VCaP (cell line): Measurements from ENCODE around the gene BCAS3.

Experiments
- H3K27ac ChIP-seq: fragments of 450-650 bp; 2 replicates; pipeline ENCODE4 v1.5.1; 2017
- TF ChIP-seq, protein P1 (sequence below): fragments of 450-650 bp; conservative IDR thresholded peaks from 2 replicates; pipeline ENCODE4 v1.5.1; 2017; ENCODE audit warnings: mild to moderate bottlenecking, moderate library complexity

BCAS3 gene

DNA sequence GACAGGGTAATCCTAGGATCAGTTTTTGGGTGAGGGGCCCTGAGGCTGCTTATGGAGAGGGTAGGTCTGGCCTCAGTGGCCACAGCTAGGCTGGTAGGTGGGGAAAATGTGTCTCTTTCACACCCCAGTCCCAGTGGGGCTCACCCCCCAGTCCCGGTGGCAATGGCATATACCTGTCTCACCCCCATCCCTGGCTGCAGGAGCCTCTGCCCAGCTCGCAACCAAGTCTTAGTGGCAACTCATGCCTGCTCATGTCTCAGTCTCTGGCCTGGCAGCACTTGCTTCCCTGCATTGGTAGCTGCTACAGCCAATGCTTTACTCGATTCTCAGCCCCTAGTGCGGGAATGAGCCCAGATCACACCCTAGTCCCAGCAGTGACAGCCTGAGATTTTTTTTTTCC is 221.5 kb downstream of the BCAS3 start:
- TF ChIP-seq, protein P1, sequence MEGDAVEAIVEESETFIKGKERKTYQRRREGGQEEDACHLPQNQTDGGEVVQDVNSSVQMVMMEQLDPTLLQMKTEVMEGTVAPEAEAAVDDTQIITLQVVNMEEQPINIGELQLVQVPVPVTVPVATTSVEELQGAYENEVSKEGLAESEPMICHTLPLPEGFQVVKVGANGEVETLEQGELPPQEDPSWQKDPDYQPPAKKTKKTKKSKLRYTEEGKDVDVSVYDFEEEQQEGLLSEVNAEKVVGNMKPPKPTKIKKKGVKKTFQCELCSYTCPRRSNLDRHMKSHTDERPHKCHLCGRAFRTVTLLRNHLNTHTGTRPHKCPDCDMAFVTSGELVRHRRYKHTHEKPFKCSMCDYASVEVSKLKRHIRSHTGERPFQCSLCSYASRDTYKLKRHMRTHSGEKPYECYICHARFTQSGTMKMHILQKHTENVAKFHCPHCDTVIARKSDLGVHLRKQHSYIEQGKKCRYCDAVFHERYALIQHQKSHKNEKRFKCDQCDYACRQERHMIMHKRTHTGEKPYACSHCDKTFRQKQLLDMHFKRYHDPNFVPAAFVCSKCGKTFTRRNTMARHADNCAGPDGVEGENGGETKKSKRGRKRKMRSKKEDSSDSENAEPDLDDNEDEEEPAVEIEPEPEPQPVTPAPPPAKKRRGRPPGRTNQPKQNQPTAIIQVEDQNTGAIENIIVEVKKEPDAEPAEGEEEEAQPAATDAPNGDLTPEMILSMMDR: no peak
- no peak overlapping the region for H3K27ac ChIP-seq

DNA sequence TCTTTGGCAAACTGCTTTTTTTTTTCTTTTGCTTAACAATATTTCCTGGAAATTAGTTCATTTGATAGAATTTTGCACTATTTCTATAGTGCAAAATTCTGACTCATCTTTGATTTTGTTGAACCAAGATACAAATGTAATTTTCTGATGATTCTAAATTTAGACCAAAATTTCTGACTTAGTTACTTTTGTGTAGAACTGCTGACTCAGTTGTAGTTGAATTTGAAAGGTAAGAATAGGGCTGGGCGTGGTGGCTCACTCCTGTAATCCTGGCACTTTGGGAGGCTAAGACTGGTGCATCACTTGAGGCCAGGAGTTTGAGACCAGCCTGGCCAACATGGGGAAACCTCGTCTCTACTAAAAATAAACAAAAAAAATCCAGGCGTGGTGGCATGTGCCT is 223.0 kb downstream of the BCAS3 start:
- TF ChIP-seq, protein P1: no peak
- H3K27ac ChIP-seq: no peak overlapping the region

DNA sequence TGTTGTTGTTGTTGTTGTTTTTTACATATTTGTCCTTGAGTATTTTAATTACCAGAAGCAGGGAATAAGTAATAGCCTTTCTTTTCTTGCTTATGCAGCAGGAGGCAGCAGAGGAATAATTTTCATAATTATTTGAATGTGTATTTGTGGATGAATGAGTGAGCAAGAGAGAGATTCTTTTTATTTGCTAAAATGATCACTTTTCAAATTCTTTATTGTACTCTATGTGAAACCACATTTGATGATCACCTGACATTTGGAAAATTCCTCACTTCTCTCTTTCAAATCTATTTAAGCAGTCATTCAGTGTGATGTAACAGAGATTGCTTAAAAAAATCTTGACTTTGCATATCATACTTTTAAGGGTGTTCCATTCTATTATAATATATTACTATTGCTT is 223.6 kb downstream of the BCAS3 start:
- TF ChIP-seq, protein P1: no peak; the same call in 1 of the 2 replicates
- H3K27ac ChIP-seq: no peak overlapping the region

DNA sequence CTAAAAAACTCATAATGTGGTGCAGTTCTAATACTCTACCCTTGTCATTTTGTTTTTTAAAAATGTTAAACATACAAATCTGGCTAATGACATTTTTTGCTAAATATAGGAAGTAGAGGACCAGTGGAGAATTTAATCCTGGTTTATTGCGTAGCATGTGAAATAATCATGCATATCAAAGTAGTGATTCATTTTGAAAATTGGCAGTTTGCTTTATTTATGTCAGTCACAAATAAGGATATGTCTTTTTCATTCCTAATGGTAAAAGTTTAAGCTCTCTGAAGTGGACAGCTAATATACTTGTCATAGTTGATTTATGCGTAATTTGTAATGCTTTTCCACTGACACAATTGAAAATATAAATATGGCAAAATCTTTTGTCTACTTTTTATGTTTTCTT is 224.2 kb downstream of the BCAS3 start:
- no peak overlapping the region for H3K27ac ChIP-seq
- TF ChIP-seq, protein P1: no peak

DNA sequence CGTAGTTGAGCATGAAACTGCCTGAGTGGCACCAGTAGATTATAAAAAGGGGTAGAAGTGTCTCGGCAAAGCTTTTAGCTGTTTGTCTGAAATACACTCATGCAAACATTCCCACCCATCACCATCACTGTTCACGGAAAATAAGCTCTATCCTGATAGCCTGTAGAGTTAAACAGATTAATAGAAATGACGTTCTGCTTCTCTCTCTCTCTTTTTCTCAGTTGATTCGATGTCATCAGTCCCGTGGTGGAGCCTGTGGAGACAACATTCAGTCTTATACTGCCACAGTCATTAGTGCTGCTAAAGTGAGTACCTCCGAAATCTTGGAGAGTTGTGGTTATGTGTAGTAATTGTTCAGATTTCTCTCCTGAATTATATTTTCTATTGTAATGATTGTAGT is 224.7 kb downstream of the BCAS3 start:
- no peak overlapping the region for H3K27ac ChIP-seq

DNA sequence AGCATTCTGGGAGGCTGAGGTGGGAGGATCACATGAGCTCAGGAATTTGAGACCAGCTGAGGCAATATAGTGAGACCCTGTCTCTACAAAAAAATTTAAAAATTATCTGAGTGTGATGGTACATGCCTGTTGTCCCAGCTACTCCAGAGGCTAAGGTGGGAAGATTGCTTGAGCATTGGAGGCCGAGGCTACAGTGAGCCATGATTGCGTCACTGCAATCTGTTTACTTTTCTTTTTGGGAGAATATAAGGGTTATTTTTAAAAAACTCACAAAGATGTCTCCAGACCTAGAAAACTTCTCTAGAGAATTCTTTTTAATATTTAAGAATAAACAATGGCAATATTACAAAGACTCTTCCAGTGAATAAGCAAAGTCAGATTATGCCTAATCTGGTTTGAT is 226.9 kb downstream of the BCAS3 start:
- no peak overlapping the region for H3K27ac ChIP-seq
- TF ChIP-seq, protein P1: no peak

More for the DNA sequence above, 224.7 kb downstream of the BCAS3 start:
- TF ChIP-seq, protein P1: no peak

DNA sequence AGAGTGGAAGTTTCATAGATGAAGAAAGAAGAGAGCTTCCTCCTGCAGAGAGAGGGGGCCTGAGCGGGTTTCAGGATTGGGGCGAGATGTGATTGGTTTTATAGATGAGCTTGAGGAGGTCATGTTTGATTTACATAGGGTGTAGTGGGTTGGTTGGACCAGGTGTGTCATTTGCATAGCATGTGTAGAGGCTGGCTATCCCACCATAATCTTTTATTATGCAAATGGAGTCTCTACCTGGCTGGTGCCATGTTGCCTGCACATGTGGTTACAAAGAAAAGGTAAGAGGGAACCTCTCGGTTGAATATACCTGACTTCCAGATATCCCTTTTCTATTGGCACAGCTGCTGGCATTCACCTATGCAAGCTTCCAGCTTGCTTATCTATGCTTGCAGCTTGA is 228.1 kb downstream of the BCAS3 start:
- H3K27ac ChIP-seq: no peak overlapping the region
- TF ChIP-seq, protein P1: no peak

DNA sequence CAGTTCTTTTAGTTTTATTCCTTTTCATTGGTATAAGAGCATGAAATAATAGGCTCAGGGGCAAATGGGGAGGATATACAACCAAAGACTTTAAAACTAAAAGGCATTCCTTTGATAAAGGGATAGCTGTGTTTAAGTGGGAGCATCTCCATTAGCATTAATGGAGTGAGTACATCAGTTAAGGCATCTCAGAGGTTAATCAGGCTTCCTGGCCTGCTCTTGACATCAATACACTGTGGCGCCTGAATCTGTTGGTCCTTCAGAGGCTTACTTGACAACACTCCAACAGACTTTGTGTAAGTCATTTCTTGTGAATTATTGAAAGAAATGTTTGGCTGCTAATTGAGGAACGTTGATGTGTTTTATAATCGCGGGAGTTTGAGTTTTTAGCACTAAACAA is 230.7 kb downstream of the BCAS3 start:
- no peak overlapping the region for H3K27ac ChIP-seq

More for the DNA sequence above, 230.7 kb downstream of the BCAS3 start:
- TF ChIP-seq, protein P1: no peak
